ENCODE measurements around the gene CRB3.

Gene CRB3

DNA sequence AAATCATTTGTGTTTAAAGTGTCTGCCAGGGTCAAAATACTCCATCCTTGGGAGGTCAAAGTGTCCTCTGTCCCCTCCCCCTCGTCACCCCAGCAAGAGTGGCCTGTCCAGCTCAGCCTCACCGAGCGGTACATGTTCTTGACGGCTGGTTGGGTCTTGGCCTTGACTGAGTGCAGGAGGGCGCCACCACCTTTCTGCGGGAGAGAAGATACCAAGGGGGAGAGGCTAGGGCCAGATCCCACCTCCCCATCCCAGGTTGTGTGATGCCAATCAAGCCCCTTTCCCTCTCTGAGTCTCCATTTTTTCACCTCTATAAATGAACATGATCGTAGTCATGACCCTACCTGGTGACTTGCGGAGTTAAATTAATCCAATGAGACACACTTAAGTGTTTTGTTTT, 6.1 kb downstream of the CRB3 start:
- DNase-seq, result no peak

DNA sequence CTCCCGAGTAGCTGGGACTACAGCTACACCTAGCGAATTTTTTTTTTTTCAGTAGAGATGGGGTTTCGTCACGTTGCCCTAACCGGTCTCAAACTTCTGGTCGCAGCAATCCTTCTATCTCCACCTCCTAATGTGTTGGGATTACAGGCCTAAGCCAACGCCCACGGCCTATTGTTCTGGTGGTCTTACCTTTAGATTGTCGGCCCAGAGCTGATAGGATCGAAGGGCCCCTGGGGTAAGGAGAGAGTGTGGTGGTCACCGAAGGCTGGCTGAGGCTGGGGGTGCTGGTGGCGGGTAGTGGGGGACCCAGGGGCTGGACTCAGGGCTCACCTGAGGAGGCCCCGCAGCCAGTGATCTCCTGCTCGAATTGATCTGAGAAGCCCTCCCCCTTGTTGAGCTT, 7.0 kb downstream of the CRB3 start:
- DNase-seq, result no peak

DNA sequence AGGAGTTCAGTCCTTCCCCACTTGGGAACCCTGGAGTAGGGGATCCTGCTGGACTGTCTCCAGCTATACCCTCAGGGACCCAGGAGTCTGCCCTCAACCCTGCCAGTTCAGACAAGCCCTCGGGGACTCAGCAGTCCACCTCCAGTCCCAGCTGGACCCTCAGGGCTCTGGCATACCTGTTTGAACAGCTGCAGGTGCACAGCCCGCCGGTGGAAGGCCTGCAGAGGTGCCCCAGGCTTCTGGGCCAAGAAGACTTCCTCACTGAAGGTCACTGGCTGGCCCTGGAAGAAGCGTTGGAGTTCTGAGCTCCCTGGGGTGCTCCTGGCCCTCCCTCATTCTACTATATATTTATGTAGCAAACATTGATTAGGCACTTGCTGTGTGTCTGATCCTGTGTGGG, 8.6 kb downstream of the CRB3 start:
- no peak for DNase-seq

DNA sequence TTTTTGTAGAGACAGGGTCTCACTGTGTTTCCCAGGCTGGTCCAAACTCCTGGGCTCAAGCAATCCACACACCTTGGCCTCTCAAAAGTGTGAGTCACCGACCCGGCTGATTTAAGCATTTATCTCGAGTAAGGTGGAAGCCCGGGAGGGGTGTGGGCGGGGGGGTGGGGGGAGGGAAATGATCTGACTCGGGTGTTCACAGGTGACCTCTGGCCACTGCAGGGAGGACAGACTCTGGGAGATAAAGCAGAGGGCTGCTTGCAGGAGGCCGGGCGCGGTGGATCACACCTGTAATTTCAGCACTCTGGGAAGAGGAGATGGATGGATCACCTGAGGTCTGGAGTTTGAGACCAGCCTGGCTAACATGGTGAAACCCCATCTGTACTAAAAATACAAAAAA, 9.6 kb downstream of the CRB3 start:
- no peak for DNase-seq

DNA sequence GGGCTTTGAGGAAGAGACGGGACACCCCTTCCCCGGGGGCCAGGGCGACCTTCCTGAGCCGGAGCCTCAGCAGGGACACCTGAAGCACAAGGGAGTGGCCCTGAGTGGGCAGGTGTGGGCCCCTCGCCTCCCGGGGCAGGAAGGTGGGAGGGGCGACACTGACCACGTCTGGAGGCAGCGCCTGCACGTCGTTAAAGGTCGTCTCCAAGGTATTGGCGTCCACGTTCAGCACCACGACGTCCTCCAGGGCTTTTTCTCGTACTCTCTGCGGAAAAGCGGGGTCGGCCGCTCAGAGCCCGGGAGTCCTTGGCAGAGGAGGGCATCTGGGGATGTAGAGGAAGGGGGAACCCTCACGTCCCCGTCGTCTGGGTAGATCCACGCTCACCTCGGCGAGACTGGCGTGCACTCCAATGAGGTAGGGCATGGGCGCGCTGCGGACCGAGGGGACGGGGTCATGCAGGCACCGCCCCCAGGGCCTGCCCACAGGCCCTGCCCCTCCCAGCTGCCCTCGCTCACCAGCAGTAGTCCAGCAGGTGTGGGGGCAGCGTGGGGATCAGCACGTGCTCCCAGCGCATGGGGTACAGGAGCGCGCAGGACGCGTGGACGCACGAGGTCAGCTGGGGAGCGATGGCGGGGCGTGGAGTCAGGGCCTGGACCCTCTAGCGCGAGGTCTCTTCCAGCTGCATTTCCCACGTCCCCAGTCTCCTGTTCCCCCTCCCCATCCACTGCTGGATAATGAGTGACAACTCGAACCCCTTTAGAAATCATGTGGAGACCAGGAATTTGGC, 11.4 kb downstream of the CRB3 start:
- DNase-seq, result no peak

DNA sequence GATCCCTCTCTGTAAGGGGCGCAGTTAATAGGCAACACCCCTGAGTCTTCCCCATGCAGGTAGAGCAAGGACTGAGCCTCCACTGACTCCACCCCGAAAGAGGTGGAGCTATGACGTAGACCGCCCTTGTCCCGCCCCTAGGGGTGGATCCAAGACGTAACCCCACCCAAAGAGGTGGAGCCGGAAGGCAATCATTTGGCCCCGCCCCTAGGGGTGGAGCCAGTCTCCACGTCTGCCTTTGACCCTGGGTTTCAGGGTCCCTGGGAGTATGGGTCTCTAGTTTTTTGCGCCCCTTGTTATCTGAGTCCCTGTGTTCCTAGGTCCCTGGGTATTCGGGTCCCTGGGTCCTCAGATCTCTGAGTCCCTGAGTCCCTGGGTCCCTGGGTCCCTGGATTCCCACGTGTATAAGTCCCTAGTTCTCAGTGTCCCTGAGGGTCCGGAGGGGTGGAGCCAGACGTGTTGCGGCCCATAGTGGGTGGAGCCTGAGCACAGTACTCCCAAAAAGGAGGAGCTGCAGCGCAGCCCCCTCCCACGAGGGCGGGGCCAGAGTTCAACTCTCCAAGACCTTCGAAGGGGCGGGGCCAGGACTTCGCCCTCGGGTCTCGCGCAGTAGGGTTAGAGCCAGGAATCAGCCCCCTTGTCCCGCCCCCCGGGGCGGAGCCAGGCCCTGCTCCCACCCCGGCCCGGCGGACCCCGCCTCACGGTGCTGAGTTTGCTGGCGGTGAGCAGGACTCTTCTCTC, 12.3 kb downstream of the CRB3 start:
- peak; percentile 53 for DNase-seq

DNA sequence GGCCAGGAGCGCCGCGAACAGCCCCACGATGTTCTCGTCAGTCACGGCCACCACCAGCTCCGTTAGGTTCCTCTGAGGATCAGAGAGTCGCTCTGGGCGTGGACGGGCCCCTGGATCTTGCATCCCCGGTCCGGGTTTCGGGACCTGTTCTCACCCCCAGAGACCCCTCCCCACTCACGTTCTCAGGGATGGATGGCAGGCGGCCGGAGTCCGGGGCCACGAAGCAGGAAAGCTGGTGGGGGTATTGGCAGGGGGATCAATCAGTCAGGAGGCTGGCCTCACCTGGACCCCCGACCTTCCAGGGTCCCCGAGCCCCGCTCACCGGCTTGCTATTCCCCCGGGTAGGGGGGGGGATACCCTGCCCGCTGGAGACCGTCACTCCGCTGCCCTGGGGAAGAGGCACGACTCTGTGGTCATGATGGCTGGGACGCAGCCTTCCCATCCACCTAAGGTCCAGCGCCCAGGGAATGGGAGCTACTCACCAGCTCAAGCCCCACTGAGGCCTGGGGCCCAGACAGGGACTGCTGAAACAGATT, 12.9 kb downstream of the CRB3 start:
- no peak for DNase-seq

DNA sequence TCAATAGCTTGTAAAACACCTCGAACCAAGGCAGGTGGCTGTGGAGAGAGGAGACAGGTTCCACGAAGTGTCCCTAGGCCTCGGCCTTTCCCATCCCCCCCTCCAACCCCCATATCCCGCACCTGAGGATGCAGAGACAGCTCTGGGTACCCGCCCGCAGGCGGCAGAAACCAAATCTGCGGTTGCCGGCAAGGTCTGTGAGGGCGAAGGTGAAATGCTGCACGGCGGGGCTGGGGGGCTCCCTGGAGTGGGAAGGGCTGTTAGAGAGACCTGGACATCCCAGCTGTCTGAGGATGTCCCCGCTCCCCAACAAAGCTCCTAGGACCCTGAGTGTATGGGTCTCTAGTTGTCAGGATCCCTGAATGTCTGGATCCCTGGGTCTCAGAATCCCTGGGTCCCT, 14.7 kb downstream of the CRB3 start:
- no peak for DNase-seq

DNA sequence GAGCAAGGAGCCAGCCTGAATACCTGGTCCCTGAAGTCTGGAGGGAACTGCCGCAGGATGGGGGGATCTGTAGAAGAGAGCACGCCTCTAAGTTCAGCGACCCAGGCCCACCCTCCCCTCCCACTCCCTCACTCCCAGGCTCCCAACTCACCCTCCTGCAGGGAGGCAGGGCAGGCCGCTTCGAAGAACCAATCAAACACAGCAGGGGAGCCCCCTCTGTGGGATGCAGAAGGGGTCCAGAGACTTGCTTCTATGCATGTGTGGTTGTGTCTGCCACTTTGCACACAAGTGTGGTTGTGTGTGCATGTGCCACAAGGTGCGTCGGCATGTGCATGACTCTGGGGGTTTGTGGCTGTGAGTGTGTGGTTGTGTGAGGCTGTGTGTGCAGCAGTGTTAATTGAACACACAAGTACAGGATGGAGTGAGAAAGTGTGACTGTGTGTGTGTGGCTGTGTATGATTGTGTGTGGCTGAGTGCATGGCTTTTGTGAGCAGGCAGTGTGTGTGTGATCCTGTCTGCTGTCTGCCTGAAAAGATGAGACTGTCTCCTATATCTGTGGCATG, 15.8 kb downstream of the CRB3 start:
- no peak for DNase-seq

DNA sequence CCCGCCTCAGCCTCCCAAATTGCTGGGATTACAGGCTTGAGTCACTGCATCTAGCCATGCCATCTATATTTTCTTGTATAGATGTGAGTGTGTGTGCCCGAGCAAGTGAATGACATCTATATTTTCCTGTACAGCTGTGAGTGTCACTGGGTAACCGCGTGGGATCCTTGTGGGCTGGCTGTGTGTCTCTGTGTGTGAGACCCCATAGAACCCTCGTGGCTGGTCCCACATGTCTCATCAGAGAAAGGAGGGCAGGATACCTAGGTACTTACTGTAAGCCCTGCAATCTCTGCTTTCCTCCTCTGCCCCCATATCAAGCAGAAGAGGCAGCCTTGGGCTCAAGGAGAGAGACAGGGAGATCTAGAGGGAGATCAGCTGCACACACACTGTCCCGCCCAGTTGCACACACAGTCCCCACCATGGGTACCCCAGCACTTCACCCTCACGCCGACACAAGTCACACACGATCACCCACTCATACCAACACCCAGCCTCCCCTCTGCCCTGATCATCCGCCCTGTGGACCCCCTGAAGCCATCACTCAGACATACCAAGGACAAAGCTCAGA, 16.9 kb downstream of the CRB3 start:
- no peak for DNase-seq

DNA sequence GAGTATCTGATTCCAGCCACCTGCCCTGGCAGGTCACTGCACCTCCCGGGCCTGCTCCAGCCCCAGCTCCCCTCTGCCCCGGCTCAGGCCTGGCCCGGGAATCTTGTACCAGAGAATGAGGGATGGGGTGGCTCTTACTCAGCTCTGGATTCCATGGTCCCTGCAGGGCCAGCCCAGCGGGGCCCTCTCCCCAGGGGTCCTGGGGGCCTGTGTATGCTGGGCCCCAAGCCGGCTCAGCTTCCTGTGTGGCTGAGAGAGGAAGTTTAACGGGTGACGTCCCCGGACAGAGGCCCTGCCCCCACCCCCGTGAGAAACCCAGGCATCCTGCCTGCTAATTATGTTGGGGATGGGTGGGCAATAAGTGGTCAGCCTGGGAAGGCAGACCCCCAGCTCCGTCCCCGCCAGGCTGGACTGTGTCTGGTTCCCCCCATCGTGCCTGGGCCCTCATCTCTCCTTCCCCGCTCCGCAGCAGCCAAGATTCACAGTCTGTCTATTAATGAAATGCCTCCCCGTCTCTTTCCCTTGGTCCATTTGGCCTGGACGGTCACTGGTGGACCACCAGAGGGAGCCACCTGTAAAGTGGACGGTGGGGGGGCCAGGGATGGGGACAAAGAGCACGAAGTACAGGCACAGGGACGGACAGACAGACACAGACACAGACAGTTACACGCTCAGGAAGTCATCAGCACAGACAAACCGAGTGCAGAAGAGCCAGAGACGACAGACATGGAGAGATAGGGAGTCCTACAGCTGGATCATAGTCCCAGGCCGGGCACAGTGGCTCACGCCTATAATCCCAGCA, 17.7 kb downstream of the CRB3 start, which contains the start of gene DENND1C:
TSS of gene DENND1C (minus strand) at position 247 of the 802 bp plus-strand sequence. CDS start at position 155, 92 bp downstream.
- no peak for DNase-seq

DNA sequence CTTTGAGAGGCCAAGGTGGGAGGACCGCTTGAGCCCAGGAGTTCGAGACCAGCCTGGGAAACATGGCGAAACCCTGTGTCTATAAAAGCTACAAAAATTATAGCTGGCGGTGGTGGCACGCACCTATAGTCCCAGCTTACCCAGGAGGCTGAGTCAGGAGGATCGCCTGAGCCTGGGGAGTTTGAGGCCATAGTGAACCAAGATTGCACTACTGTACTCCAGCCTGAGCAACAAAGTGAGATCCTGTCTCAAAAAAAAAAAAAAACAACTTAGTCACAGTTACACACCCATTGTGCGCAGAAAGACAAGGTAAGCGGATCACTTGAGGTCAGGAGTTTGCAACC, 18.2 kb downstream of the CRB3 start:
- DNase-seq, result no peak

DNA sequence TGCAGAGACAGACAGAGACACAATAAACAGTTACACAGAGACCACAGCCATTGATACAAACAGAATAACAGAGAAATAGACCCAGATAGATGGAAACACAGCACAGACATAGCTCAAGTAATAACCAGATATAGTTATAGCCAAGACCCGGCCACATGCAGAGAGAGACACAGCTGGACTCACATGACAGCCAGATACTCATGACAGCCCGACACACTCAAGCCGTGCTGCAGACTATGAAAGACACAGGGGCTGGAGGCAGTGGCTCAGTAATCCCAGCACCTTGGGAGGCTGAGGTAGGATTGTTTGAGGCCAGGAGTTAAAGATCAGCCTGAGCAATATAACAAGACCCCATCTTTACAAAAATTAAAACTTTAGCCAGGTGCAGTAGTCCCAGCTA, 19.2 kb downstream of the CRB3 start:
- DNase-seq, result no peak

DNA sequence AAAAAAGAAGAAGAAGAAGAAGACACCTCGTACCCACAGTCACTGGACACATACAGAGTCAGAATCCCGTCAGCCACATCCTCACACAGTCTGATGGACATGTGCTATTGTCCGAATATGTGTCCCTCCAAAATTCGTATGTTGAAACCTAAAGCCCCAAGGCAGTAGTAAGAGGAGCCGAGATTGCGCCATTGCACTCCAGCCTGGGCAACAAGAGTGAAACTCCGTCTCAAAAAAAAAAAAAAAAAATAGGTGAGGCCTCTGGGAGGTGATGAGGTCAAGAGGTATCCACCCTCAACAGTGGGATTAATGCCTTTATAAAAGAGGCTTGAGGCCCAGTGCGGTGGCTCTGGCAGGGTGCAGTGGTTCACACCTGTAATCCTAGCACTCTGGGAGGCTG, 20.2 kb downstream of the CRB3 start:
- DNase-seq, result no peak

DNA sequence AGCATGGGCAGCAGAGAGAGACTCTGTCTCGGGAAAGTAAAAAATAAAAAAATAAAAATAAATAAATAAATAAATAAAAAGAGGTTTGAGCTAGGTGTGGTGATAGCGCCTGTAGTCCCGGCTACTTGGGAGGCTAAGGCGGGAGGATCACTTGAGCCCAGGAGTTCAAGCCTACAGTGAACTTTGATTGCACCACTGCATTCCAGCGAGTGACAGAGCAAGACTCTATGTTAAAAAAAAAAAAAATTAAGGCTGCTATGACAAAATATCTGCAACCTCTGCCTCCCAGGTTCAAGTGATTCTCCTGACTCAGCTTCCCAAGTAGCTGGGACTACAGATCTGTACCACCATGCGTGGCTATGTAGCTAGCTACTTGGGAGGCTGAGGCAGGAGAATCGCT, 20.8 kb downstream of the CRB3 start:
- no peak for DNase-seq

DNA sequence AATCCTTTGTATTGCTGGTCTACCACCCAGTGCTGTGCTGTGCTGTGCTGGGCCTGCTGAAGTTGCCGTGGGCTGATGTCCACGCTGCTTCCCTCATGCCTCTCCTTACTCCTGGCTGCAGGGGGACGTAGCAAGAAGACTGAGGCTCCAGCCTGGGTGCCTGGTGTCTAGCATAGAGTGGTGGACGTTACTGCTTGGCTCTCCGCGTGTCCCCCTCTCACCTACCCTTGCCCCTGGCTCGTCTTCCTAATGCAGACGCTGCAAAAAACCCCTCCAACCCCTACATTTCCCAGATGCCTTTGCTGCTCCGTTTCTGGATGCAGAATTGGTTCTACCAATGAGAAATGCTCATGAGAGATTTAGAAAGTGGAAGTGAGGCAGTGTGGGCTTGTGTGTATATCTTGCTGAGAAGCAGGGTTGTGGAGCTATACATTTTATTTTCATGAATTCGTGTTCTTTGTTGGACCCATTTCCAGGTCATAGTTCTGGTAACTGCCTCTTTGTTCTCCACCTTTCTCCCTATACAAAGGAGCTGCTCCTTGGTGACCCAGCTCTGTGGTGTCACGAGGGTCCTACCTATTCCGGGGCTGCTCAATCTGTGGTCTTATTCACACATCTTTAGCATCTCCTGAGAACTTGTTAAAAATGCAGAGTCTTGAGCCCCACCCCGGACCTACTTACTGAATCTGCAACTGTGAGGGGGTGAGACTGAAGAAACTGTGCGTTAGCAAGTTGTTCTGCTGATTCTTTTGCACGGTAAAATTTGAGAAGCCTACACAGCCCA, 25.4 kb downstream of the CRB3 start:
- DNase-seq, result no peak

DNA sequence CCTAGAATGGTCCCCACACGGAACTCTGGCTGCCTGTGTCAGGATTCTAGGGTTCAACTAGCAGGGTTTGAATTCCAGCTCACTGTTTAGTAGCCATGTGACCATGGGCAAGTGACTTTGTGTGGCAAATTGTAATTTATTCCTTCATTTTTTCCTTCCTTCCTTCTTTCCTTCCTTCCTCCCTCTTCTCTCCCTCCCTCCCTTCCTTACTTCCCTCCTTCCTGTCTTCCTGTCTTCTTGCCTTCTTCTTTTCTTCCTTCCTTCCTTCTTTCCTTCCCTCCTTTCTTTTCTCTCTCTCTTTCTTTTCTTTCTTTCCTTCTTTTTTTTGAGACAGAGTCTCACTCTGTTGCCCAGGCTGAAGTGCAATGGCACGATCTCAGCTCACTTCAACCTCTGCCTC, 26.1 kb downstream of the CRB3 start:
- DNase-seq, result no peak

DNA sequence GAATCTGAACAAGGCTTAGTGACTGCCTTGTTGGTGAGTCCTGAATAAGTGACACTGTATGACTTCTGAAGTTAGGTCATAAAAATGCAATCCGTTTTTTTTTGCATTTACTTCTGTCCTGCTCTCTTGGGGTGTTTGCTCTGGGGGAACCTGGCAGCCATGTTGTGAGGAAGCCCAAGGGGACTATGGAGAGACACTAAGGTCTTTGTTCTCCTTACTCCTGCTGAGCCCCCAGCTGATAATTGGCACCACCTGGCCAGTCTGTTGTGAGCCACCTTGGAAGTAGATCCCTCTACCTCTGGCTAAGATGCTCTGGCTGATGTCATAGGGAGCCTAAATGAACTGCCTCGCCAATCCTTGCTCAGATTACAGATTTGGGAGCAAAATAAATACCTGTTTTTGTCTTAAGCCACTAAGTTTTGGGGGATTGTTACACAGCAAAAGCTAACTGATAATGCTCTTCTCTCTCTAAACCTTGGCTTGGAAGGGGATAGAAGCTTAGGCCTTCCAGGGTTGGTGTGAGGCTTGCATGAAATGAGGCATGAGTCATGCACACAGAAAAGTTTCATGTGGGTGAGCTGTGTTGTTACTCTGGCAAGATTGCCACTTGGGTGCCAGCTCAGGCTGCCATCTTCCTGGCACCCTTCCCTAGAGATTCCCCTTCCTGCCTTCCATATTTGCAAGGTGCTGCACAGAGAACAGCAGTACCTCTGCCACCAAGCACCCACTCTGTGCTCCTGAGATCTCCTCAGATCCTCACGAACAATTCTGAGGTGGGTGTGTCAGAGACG, 27.9 kb downstream of the CRB3 start:
- DNase-seq, result no peak

DNA sequence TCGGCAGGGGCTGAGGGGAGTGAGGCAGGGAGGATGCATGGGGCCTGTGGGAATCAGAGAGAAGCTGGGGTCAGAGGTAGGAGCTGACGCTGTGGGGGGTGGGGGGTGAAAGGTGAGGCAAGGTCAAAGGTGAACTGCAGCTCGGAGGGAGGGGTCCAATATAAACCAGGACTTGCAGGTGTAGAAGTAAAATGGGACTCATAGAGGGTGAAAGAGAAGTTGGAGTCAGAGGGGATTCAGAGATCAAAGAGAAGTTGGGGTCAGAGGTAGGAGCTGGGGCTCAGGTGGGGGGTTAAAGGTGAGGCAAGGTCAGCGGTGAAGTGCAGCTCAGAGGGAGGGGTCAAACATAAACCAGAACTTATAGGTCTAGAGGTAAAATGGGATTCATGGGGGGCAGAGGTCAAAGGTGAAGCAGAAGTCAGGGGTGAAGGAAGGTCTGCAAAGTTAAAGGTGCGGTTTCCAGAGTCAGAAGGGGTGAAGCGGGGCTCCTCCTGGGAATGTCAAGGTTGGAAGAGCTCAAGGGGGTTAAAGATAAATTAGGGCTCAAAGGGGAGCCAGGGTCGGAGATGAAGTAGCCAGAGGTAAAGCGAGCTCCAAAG, 30.5 kb downstream of the CRB3 start:
- no peak for DNase-seq

DNA sequence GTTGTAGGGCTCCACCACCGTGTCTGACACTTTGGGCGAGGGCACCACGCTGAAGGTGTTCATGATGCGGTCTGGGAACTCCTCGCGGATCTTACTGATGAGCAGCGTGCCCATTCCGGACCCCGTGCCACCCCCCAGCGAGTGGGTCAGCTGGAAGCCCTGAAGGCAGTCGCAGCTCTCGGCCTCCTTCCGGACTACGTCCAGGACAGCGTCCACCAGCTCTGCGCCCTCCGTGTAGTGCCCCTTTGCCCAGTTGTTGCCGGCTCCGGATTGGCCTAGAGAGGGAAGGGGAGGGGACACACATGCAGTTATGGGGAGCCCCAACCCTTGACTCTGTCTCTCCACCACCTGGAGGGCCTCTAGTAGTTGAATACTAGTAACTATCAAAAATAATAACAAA, 31.9 kb downstream of the CRB3 start:
- DNase-seq, result no peak
